GM15510 (cell line): ENCODE results near the gene DGCR6L.

Source experiments
- POLR2A ChIP-seq: IDR thresholded peaks from 3 replicates; pipeline ENCODE4 v1.6.1; 2011; ENCODE audit warnings: borderline replicate concordance; ENCODE audit not compliant: insufficient read length; ENCODE audit errors: extremely low read depth

The DGCR6L gene

DNA sequence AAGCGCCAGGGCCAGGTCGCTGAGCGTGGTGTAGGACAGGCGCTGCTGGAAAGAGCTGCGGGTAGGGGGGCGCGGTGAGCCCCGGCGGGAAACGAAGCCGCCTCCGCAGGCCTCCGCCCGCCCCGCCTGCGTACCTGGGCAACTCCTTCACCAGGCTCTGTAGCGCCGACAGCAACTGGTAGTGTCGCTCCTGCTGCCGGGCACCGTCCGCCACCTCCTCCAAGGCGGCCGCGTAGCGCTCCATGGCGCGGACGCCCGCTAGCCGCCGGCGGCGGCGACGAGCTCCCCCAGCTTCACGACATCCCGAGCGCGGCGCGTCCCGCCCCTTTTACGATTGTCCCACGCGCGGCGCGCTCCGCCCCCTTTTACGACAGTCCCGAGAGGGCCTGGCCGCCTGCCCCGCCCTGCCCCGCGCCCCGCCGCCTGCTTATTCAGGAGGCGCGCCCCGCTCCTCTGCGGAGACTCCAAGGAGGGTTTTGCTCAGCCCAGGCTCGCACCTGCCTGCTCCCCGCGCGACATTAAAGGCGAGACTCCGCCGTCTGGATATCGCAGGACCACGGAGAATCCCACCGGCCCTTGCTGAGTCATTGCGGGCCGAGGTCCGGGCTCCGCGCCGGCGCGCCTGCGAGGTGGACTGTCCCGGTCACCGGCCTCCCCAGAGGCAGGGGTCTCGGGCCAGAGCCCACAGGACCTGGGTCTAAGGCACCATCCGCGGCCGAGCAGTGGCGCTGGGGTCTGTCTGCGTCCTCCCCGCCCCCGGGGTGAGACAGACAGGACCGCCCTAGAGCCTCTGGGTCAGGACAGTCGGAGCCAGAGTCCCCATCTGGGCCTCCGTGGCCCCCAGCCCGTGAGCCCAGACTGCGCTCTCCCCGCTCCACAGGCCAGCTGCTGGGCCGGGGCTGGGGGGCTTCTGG is at the start of gene DGCR6L:
DGCR6L (minus strand) TSS at position 316 of the 914 bp plus-strand sequence; CDS start at position 244, 72 bp downstream.
- peak; percentile 79 for TF ChIP-seq POLR2A

DNA sequence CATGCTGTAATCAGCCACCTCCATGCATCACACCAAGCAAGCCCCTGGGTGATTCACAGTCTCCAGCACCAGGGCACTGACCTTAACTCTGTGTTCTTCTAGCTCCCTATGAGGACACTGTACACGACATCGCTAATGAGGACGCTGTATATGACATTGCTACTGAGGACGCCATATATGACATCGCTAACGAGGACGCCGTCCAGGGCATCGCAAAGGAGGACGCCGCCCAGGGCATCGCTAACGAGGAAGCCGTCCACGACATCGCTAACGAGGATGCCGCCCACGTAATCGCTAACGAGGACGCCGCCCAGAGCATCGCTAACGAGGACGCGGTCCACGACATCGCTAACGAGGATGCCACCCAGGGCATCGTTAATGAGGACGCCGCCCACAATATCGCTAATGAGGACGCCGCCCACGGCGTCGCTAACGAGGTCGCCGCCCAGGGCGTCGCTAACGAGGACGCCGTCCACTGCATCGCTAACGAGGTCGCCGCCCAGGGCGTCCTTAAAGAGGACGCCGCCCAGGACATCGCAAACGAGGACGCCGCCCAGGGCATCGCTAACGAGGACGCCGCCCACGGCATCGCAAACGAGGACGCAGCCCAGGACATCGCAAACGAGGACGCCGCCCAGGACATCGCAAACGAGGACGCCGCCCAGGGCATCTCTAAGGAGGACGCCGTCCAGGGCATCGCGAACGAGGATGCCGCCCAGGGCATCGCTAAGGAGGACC is 34.5 kb upstream of the DGCR6L start:
- no peak for TF ChIP-seq POLR2A

DNA sequence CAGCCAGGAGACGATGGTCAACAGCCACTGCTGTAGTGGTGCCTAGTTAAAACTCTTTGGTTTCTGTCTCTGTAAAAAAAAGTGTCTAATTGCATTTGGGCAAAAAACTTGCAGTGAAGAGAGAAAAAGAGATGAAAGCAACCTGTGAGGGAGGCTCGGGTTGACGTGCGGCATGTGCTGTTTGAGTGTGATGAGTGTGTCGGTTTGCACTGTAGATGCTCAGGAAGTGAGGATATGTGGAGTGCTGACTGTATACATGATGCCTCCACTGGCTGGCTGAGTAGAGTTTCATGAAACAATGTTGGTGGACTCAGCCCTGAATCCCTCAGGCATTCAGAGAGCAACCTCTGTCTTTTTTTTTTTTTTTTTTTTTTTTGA is 4.3 kb upstream of the DGCR6L start:
- no peak for TF ChIP-seq POLR2A

DNA sequence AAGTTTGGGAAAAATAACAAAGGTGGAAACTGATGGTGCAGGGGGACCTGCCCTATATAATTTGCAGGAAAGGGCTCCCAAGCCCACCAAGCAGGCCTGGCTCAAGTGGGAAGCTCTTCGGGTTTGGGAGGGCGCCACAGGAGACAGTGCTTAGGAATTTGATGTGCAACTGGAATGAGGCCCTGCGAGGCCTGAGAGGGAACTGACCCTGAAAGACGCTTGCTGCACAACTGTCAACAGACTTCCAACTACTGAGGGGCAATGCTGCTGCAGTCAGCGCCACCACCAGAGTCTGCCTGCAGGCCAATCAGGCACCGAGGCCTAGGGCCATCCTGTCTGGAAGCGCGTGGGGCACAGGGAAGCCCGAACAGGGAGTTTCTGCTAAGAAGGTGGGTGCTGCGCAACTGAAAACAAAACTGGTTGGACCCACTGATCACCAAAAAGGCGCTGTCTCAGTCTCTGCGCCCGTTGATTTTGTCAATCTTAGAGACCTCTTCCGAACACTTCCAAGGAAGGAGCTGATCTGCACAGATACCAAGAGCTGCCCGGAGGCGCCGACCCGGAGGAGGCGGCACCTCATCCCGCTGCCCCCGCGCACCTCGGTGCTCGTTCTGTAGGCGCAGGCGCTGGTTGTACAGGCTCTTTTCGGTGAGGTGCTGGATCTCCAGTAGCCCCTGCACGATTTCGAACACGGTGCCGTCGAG is 667 bp downstream of the DGCR6L start:
- no peak for TF ChIP-seq POLR2A

DNA sequence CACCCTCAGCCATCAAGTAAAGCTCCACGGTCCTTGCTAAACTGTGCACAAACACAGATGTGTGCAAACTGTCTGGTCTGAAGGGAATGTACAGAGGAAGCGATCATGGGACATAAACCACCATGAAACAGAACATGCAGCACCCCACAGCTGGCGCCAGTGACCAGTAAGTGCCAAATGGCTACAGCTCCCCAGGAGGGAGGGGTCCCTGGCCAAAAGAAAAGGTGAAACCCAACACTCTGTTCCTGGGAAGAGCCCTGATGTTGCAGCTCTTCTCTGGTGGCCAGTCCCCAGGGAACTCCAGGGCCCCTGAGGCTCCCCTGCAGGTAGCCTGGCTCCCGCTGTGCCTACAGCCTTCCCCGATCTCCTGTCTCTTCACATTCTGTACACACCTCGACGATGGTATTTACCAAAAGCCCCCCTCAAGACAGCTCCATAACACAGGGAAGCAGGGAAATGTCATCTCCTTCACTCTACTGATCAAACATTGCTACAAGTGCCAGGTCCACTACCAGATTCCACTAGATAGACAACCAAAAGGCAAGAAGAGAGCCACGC is 2.9 kb downstream of the DGCR6L start:
- no peak for TF ChIP-seq POLR2A

DNA sequence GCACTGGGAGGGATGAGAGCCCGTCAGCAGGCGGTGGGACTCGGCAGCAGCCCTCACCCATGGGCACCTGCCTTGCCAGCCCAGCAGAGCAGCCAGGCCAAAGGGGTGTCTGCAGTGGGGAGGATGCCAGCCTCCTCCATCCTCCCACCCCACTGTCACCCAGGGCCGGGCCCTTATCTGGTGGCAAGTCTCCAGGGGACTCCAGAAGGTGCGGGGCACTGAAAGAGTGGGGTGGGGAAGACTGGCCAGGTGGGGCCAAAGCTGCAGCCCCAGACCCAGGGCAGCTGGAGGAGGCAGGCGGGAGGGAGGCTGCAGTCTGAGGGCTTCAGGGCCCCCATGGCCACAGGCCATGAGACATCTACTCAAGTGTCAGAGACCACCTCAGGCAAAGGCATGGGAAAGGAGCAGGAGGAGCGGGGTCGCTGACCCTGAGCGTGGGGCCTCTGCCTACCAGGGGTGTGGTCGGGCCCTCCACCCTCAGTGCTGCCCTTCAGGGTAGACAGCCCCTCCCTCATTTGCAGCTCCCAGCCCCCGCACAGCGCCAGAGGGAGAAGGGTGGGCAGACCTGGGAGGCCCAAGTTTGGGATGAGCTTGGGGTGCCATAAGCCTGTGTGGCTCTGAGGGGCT is 3.5 kb downstream of the DGCR6L start:
- no peak for TF ChIP-seq POLR2A

DNA sequence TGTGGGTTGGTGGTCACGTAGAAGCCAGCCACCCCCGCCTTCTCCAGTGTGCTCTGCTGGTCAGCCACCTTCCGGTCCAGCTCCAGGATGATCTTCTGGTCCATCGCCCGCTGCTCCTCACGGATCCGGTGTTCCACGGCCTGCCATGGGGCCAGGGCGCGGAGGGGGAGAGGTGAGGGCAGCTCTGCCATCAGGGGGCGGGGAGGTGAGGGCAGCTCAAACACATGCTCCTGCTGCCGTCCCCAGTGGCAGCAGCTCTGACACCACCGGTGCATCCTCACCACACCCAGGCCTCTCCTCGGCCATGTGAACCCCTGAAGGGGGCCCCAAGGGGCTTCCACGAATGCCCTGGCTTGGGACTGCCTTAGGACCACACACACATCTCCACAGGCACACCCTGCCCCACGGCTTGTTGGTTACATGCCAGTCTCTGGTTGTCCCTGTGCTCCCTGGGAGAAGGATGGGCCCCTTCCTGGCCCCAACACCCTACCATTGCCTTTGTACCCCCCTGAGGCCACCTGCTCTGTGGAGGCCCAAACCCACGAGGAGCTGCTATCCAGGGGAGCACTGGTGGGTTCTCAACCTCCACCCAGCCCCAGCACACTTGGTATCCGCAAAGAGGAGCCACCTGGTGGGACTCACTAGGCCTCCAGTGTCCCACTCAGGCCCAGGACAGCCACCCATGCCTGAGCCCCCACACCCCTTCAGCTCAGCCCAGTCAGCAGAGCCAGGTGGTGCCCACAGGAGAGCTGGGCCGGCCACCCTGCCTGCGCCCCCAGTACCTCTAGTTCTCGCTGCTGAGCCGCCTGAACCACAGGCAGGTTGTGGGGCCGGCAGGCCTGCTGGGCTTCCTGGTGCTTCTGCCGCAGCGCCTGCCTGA is 4.3 kb downstream of the DGCR6L start:
- TF ChIP-seq POLR2A = no peak

DNA sequence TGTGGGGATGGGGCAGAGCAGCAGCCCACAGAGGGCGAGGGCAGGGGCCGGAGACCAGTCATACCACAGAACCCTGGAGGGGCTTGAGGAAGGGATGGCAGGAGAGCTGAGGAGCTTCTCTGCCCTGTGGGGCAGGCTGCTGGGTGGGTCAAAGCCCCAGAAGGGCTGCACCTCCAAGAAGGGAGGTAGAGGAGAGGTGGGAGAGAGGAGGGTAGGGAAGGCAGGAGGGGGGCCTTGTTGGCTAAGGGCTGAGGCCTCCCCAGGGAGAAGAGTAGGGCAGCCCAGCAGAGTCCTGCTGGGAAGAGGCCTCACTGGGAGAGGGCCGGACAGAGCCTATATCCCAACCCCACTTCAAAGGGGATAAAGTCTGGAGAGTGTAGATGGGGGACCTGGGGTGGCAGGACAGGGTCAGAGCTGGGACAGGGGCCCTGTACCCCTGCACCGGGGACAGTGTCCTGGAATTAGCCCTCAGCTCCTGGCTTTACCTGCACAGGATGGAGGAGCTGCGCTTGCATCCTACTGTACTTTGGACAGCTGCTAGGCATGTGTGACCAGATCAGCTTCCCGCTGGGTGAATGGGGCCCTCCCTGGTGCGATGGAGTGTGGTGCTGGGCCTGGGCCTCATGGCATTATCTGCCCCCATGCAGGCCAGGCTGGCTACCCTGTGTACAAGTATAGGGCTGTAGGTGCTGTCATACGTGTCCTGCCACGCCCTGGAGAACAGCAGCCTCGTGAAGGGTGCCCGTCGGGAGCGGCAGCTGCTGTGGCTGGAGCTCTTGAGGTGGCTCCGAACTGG is 7.3 kb downstream of the DGCR6L start:
- no peak for TF ChIP-seq POLR2A

DNA sequence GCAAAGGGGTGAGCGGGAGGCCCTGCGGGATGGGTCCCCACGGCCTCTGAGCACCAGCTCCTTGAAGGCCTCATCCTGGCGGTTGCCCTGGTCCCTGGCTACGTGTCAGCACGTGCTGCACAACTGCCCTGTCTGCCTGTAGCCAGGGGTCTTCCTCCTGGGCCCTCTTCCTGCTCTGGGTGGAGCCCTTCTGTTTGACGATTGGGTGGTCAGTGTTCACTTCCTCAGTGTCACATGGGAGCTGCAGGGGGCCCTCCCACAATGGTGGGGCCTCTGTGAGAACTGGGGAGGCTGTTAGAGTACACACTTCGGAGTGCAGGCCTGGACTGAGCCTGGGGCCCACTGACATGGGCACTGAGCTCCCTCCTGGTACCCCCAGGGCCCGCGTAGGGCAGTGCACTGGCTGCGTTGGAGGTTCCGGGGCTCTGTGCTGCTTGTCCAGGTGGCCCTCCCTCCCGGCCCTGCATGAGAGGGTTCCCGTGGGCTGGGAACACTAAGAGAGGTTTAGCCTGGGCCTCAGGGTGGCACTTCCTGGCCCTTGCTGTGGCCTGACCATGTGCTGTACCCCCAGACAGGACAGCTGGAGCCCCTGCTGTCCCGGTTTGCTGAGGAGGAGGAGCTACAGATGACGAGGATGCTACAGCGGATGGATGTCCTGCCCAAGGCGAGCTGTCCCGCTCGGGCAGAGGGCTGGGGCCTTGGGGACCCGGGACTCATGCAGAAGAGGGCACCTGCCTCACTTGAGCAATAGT is 13.8 kb downstream of the DGCR6L start:
- TF ChIP-seq POLR2A = no peak

DNA sequence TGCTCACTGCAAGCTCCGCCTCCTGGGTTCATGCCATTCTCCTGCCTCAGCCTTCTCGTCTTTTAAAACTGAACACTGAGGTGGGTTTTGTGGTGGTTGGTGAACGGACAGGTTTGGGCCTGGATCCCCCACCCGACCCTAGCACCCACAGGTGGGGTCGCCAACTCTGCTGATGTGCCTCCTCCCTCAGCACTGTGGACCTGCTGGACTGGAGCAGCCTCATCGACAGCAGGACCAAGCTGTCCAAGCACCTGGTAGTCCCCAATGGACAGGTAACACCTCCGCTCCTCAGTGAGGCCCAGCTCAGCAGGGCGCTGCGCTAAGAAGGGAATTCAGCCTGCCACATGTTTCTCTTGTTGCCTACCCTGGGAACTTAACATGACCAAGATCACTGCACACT is 15.2 kb downstream of the DGCR6L start:
- TF ChIP-seq POLR2A = no peak

DNA sequence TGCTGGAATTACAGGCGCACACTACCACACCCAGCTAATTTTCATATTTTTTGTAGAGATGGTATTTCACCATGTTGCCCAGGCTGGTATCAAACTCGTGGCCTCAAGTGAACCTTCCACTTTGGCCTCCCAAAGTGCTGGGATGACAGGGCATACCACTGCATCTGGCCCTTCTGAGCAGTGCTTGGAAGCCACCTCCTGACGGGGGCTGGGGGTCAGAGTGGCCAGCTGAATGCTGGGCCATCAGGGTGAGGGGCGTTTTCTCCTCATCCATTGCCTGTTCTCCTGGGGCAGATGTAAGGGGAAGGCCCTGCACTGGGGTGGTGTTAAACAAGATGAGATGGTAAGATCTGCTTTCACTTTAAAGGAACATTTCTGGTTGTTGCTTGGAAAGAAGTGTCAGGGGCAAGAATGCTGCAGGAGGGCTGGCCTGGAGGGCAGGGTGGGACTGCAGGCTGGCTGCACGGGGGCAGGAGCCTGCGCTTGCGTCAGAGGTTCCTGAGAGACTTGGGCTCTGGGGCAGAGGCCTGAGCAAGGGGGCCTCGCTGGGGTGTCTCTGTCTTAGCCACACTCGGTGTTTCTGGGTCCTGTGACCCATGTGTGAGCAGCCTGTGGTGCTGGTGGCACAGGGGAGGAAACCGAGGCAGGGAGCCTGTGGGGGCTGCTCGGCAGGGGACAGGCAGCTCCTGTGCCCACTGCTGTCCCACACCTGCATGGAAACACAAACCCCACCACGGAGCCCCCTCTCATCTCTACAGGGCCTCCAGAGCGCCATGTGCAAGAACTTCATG is 17.2 kb downstream of the DGCR6L start:
- TF ChIP-seq POLR2A = no peak
